GM23248 (cell line): ENCODE results near the gene EVC.
"Not testable (repeated sequence)": the region's sequence is repeated elsewhere in the genome, so short reads cannot be mapped to it uniquely, and the experiment has no call there.

Experiments used
- EZH2 ChIP-seq: fragments of 200-600 bp; sonication (generic); IDR thresholded peaks from 2 replicates; pipeline ENCODE4 v1.6.1; 2018; ENCODE audit warnings: antibody characterized with exemption, mild to moderate bottlenecking; ENCODE audit not compliant: insufficient read depth, poor library complexity, severe bottlenecking
- EZH2phosphoT487 ChIP-seq: fragments of 200-600 bp; sonication (generic); IDR thresholded peaks from 2 replicates; pipeline ENCODE4 v1.6.1; 2018; ENCODE audit warnings: antibody characterized with exemption, moderate library complexity, mild to moderate bottlenecking, low read depth; ENCODE audit not compliant: insufficient read depth

DNA sequence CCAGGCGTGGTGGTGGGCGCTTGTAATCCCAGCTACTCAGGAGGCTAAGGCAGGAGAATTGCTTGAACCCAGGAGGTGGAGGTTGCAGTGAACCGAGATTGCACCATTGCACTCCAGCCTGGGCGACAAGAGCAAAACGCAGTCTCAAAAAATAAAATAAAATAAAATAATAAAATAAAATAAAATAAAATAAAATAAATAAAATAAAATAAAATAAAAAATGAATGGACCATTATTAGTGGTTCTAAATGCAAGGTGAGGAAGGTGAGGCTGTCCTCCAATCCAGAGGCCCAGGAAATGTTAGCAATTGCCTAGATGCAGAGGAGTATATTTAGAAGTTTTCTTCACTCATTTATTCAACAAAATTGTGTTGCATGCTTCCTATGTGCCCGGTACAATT is 126.5 kb downstream of the EVC start:
- TF ChIP-seq EZH2, EZH2phosphoT487: not testable (repeated sequence)
